ENCODE results near the gene SORCS1. TPM values are rescaled to one million over a fixed set of nuclear protein-coding genes. Genes with fewer than 3 reads are reported as not detected.

The SORCS1 gene
- total RNA-seq, 1 experiment from 2014 or later: 48.9 TPM

- Histone ChIP-seq H3K4me1 (no peaks in the 10 kb centered on the region), H3K27me3 (no peaks in the 10 kb centered on the region), H3K36me3 (peaks cover 2% of the 10 kb centered on the region; the same call in 1 of the 2 replicates), H3K27ac (no peak overlapping the region), H3K9me3 (replicated peaks) (no peaks in the 10 kb centered on the region), H3K4me3 (no peak overlapping the region)
- DNase-seq: no peak
These were observed 396.3 kb downstream of the SORCS1 start for GRCh38 chr10:106768204-106768603.

- H3K4me1 ChIP-seq: peaks cover 5% of the 10 kb centered on the region; the same call in 1 of the 2 replicates
- no peak for DNase-seq
- H3K27me3 ChIP-seq: no peaks in the 10 kb centered on the region
- H3K4me3 ChIP-seq: no peak overlapping the region
- H3K27ac ChIP-seq: no peak overlapping the region
- no peaks in the 10 kb centered on the region for H3K9me3 ChIP-seq (replicated peaks)
- peaks cover 2% of the 10 kb centered on the region; the same call in 1 of the 2 replicates for H3K36me3 ChIP-seq
These were observed 398.6 kb downstream of the SORCS1 start for GRCh38 chr10:106765928-106766327.

- Histone ChIP-seq H3K9me3 (replicated peaks) (no peaks in the 10 kb centered on the region), H3K36me3 (peaks cover 2% of the 10 kb centered on the region; the same call in 1 of the 2 replicates), H3K4me1 (peaks cover 5% of the 10 kb centered on the region; the same call in 1 of the 2 replicates), H3K27me3 (no peaks in the 10 kb centered on the region), H3K27ac (no peak overlapping the region), H3K4me3 (no peak overlapping the region)
- DNase-seq: no peak
These were observed 399.2 kb downstream of the SORCS1 start for GRCh38 chr10:106765241-106765754.

GRCh38 chr10:106764360-106764759 is 400.1 kb downstream of the SORCS1 start:
- no peaks in the 10 kb centered on the region for H3K9me3 ChIP-seq (replicated peaks)
- DNase-seq: no peak

GRCh38 chr10:106761906-106762305 is 402.6 kb downstream of the SORCS1 start:
- Histone ChIP-seq H3K4me3 (no peak overlapping the region), H3K27ac (no peak overlapping the region), H3K36me3 (peaks cover 2% of the 10 kb centered on the region; the same call in 1 of the 2 replicates), H3K9me3 (replicated peaks) (no peaks in the 10 kb centered on the region), H3K27me3 (no peaks in the 10 kb centered on the region), H3K4me1 (peaks cover 5% of the 10 kb centered on the region; the same call in 1 of the 2 replicates)
- DNase-seq: peak; percentile 11 to 42

More at GRCh38 chr10:106764360-106764759, 400.1 kb downstream of the SORCS1 start:
- peaks cover 5% of the 10 kb centered on the region; the same call in 1 of the 2 replicates for H3K4me1 ChIP-seq
- H3K36me3 ChIP-seq: peaks cover 2% of the 10 kb centered on the region; the same call in 1 of the 2 replicates
- no peak overlapping the region for H3K4me3 ChIP-seq
- H3K27ac ChIP-seq: no peak overlapping the region
- no peaks in the 10 kb centered on the region for H3K27me3 ChIP-seq

- Histone ChIP-seq H3K4me1 (peaks cover 23% of the 10 kb centered on the region), H3K36me3 (0 out of 2 replicates have a peak, but pooled peaks cover 3% of the 10 kb centered on the region), H3K9me3 (replicated peaks) (no peaks in the 10 kb centered on the region), H3K27ac (no peak overlapping the region), H3K27me3 (no peaks in the 10 kb centered on the region), H3K4me3 (no peak overlapping the region)
- no peak for DNase-seq
These were observed 407.0 kb downstream of the SORCS1 start for GRCh38 chr10:106757521-106757920.

- no peaks in the 10 kb centered on the region for H3K9me3 ChIP-seq (replicated peaks)
- DNase-seq: no peak
- no peak overlapping the region for H3K27ac ChIP-seq
- H3K27me3 ChIP-seq: no peaks in the 10 kb centered on the region
- 0 out of 2 replicates have a peak, but pooled peaks cover 6% of the 10 kb centered on the region for H3K36me3 ChIP-seq
- peaks cover 18% of the 10 kb centered on the region for H3K4me1 ChIP-seq
- no peak overlapping the region for H3K4me3 ChIP-seq
These were observed 413.4 kb downstream of the SORCS1 start for GRCh38 chr10:106751091-106751490.

- no peak for DNase-seq
- Histone ChIP-seq H3K27ac (no peak overlapping the region), H3K36me3 (0 out of 2 replicates have a peak, but pooled peaks cover 3% of the 10 kb centered on the region), H3K27me3 (no peaks in the 10 kb centered on the region), H3K4me3 (no peak overlapping the region), H3K4me1 (no peaks in the 10 kb centered on the region), H3K9me3 (replicated peaks) (no peaks in the 10 kb centered on the region)
These were observed 417.6 kb downstream of the SORCS1 start for GRCh38 chr10:106746868-106747267.

- Histone ChIP-seq H3K4me3 (no peak overlapping the region), H3K27me3 (no peaks in the 10 kb centered on the region), H3K36me3 (no peaks in the 10 kb centered on the region), H3K4me1 (no peaks in the 10 kb centered on the region), H3K27ac (no peak overlapping the region), H3K9me3 (replicated peaks) (no peaks in the 10 kb centered on the region)
- DNase-seq: no peak
These were observed 423.4 kb downstream of the SORCS1 start for GRCh38 chr10:106741006-106741530.

- Histone ChIP-seq H3K9me3 (replicated peaks) (no peaks in the 10 kb centered on the region), H3K27ac (no peak overlapping the region), H3K36me3 (no peaks in the 10 kb centered on the region), H3K4me1 (no peaks in the 10 kb centered on the region), H3K4me3 (no peak overlapping the region), H3K27me3 (no peaks in the 10 kb centered on the region)
- DNase-seq: no peak
These were observed 424.4 kb downstream of the SORCS1 start for GRCh38 chr10:106740071-106740470.

- H3K36me3 ChIP-seq: no peaks in the 10 kb centered on the region
These were observed 430.3 kb downstream of the SORCS1 start for GRCh38 chr10:106734220-106734619.

GRCh38 chr10:106728232-106728631 is 436.3 kb downstream of the SORCS1 start:
- Histone ChIP-seq H3K27me3 (no peaks in the 10 kb centered on the region), H3K4me1 (no peaks in the 10 kb centered on the region), H3K36me3 (0 out of 2 replicates have a peak, but pooled peaks cover 2% of the 10 kb centered on the region), H3K27ac (no peak overlapping the region), H3K4me3 (no peak overlapping the region), H3K9me3 (replicated peaks) (no peaks in the 10 kb centered on the region)
- no peak for DNase-seq

More at GRCh38 chr10:106734220-106734619, 430.3 kb downstream of the SORCS1 start:
- no peak overlapping the region for H3K27ac ChIP-seq
- DNase-seq: no peak
- H3K4me1 ChIP-seq: no peaks in the 10 kb centered on the region
- no peaks in the 10 kb centered on the region for H3K9me3 ChIP-seq (replicated peaks)
- H3K27me3 ChIP-seq: no peaks in the 10 kb centered on the region
- H3K4me3 ChIP-seq: no peak overlapping the region

GRCh38 chr10:106727170-106727569 is 437.3 kb downstream of the SORCS1 start:
- Histone ChIP-seq H3K4me3 (no peak overlapping the region), H3K27me3 (no peaks in the 10 kb centered on the region), H3K9me3 (replicated peaks) (no peaks in the 10 kb centered on the region), H3K27ac (no peak overlapping the region), H3K4me1 (no peaks in the 10 kb centered on the region), H3K36me3 (peaks cover 7% of the 10 kb centered on the region; the same call in 1 of the 2 replicates)
- no peak for DNase-seq

GRCh38 chr10:106722524-106722923 is 442.0 kb downstream of the SORCS1 start:
- no peaks in the 10 kb centered on the region for H3K9me3 ChIP-seq (replicated peaks)
- H3K27ac ChIP-seq: no peak overlapping the region
- DNase-seq: no peak
- no peaks in the 10 kb centered on the region for H3K27me3 ChIP-seq
- no peaks in the 10 kb centered on the region for H3K4me1 ChIP-seq
- H3K4me3 ChIP-seq: no peak overlapping the region
- peaks cover 10% of the 10 kb centered on the region; the same call in 1 of the 2 replicates for H3K36me3 ChIP-seq

- Histone ChIP-seq H3K36me3 (peaks cover 10% of the 10 kb centered on the region; the same call in 1 of the 2 replicates), H3K27me3 (no peaks in the 10 kb centered on the region), H3K27ac (no peak overlapping the region), H3K4me1 (no peaks in the 10 kb centered on the region), H3K9me3 (replicated peaks) (no peaks in the 10 kb centered on the region), H3K4me3 (no peak overlapping the region)
- no peak for DNase-seq
These were observed 443.8 kb downstream of the SORCS1 start for GRCh38 chr10:106720683-106721082.

Measured in SJCRH30 (cell line).